Bronchial epithelial cell (primary cell): ENCODE results near the gene DBR1. TPM values are rescaled to one million over a fixed set of nuclear protein-coding genes. Genes with fewer than 3 reads are reported as not detected.

ENCODE experiments used
- DNase-seq: peaks from one replicate; pipeline ENCODE4 v3.0.0-alpha.2; 2010; ENCODE audit warnings: low read depth
- FAIRE-seq: peaks from 2 replicates; lab custom pipeline; 2011; peaks lifted over from hg19 to GRCh38; lab: Jason Lieb, UNC
- H3K27me3 ChIP-seq: 2 replicates; pipeline ENCODE4 v1.5.1; 2011; ENCODE audit warnings: low read length; ENCODE audit not compliant: control insufficient read depth, insufficient read depth
- H3K36me3 ChIP-seq: 2 replicates; pipeline ENCODE4 v1.5.1; 2011; ENCODE audit warnings: low read length; ENCODE audit not compliant: control insufficient read depth, insufficient read depth
- H3K4me3 ChIP-seq: 2 replicates; pipeline ENCODE4 v1.5.1; 2011; ENCODE audit warnings: mild to moderate bottlenecking, low read depth, low read length, control low read depth
- total RNA-seq: library from RNA; depleted of rRNA; stranded (reverse); fragments of >200 nt; gene quantifications from 2 replicates; pipeline ENCODE4 v1.2.1, GENCODE V29; 2014
- TF ChIP-seq, protein P1 (sequence below): IDR thresholded peaks from 2 replicates; pipeline ENCODE4 v1.5.1; 2011; ENCODE audit warnings: mild to moderate bottlenecking, moderate library complexity, low read length, control low read depth, inconsistent platforms; ENCODE audit not compliant: insufficient read depth, severe bottlenecking

Gene DBR1
- total RNA-seq, 1 donor from 2014 or later = 17.9 TPM

DNA sequence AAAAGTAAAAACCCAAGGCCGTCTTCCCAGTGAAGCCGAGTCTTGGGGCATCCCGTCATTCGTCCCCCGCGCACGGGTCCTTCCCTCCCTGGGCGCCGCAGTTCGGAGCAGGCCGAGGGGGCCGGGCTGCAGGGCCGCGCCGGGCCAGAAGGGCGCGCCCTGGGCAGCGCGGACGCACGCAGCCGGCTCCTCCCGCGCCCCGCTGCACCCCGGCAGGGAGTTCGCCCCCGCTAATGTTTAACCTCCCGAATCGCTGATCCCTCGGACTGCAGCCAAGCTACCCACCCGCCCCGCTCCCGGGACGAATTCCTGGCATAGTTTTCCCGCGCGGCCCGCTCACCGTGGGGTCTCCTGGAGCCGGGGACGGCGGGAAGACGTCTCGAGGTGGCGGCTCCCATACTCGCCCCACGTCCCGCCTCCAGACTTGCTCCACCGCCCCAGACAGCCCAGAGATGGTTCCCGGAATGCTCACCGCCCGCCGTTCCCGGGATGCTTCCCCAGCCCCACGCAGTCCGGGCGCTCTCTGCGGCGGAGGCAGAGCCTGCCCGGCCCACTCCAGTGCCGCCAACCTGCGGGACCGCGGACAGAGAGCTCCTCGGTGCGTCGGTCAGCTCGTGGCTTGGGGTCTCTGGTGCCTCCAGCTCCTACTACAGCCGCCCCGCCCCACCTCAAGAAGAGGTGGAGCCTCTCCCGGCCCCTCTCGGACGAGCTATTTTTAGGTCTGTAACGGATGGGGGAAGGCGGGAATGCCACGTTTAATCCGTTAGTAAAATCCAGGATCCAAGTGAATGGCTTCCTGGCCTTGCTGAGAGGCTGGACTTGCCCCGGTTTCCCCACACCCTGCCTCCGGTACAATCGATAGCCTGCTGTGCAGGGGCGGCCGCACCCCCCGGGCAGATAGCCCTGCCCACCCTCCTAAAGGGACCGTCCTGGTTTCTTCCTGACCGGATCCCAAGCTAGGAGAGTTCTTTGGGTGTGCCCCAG is 59.4 kb downstream of the DBR1 start, which contains the start of gene DZIP1L:
Gene DZIP1L (minus strand): TSS at position 621 of the 984 bp plus-strand sequence. CDS start 11,637 bp downstream, outside the sequence.
- Histone ChIP-seq H3K4me3 (peak within 1 kb of the TSS; percentile 64), H3K27me3 (no peaks in the 10 kb centered on the region), H3K36me3 (no peaks in the 10 kb centered on the region)
- TF ChIP-seq, protein P1, sequence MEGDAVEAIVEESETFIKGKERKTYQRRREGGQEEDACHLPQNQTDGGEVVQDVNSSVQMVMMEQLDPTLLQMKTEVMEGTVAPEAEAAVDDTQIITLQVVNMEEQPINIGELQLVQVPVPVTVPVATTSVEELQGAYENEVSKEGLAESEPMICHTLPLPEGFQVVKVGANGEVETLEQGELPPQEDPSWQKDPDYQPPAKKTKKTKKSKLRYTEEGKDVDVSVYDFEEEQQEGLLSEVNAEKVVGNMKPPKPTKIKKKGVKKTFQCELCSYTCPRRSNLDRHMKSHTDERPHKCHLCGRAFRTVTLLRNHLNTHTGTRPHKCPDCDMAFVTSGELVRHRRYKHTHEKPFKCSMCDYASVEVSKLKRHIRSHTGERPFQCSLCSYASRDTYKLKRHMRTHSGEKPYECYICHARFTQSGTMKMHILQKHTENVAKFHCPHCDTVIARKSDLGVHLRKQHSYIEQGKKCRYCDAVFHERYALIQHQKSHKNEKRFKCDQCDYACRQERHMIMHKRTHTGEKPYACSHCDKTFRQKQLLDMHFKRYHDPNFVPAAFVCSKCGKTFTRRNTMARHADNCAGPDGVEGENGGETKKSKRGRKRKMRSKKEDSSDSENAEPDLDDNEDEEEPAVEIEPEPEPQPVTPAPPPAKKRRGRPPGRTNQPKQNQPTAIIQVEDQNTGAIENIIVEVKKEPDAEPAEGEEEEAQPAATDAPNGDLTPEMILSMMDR = peak; percentile 41
- DNase-seq = peak; percentile 25
- FAIRE-seq = no peak

- DNase-seq = no peak
- Histone ChIP-seq H3K36me3 (no peaks in the 10 kb centered on the region), H3K27me3 (no peaks in the 10 kb centered on the region), H3K4me3 (peak overlapping the region; percentile 64)
- TF ChIP-seq, protein P1 = no peak
- FAIRE-seq = no peak
Observed at GRCh38 chr3:138114431-138114918, 60.2 kb downstream of the DBR1 start.

DNA sequence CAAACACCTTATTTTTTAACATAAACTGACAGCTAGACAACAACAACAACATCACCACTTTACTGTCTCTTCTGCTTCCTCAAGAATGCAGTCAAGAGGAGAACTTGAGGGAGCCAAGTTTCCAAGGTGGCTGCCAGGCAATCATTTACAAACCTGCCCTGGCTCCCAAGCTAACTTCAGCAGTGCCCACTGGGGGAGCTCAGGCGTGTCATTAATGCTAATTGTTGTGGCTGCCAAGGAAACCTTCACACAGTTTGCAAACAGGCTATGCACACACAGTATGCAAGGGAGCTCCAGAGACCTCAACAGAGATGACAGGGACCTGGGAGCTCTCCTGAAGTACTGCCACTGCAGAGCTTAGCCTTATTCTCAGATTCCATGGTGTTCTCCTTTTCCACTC is 61.4 kb downstream of the DBR1 start:
- TF ChIP-seq, protein P1 = no peak
- Histone ChIP-seq H3K27me3 (no peaks in the 10 kb centered on the region), H3K4me3 (no peak overlapping the region), H3K36me3 (no peaks in the 10 kb centered on the region)
- FAIRE-seq (no peak), DNase-seq (no peak)

- FAIRE-seq (no peak), DNase-seq (peak; percentile 70)
- H3K27me3 ChIP-seq = no peaks in the 10 kb centered on the region
- H3K36me3 ChIP-seq = no peaks in the 10 kb centered on the region
- H3K4me3 ChIP-seq = no peak overlapping the region
- TF ChIP-seq, protein P1 = no peak
Observed at GRCh38 chr3:138112362-138112761, 62.4 kb downstream of the DBR1 start.

Other genes starting within 250 kb of the DBR1 start
- gene CLDN18, start 164.8 kb downstream of the DBR1 start, total RNA-seq = not detected in 2 replicates
- 0.77 and 2.1 TPM in 2 replicates for gene DZIP1L, start 59.3 kb downstream of the DBR1 start, total RNA-seq
- not detected in 2 replicates for gene A4GNT, start 42.5 kb downstream of the DBR1 start, total RNA-seq
- 29.5 and 33.0 TPM in 2 replicates for gene ARMC8, start 12.4 kb upstream of the DBR1 start, total RNA-seq
- under 0.01 TPM in 1 of 2 replicates, not detected in the other for gene NME9, start 154.9 kb upstream of the DBR1 start, total RNA-seq
- gene MRAS, start 173.7 kb upstream of the DBR1 start, total RNA-seq = 2.9 and 3.2 TPM in 2 replicates